HS-27A (cell line): ENCODE measurements around the gene APOD.

Experiments
- DNase-seq: peaks from one replicate; pipeline ENCODE4 v3.0.0-alpha.2; 2012; ENCODE audit warnings: low read depth, missing footprints

The APOD gene

DNA sequence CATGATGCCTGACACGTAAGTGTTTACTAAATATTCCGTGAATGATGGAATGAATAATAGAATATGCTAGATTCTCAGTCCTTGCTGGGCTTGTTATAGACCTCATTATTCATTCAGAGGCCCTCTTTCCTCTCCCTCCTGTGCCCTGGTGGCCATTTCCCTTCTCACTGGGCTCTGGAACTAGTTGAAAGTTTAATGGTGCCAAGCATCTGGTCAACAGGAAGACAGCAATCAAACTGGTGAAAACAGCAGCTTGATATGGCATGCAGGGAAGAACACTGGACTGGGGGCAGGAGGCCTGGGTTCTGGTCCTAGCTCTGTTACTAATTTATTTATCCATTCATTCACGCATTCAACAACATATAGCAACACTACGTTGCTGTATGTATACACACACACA is 3.7 kb upstream of the APOD start:
- DNase-seq, result no peak

DNA sequence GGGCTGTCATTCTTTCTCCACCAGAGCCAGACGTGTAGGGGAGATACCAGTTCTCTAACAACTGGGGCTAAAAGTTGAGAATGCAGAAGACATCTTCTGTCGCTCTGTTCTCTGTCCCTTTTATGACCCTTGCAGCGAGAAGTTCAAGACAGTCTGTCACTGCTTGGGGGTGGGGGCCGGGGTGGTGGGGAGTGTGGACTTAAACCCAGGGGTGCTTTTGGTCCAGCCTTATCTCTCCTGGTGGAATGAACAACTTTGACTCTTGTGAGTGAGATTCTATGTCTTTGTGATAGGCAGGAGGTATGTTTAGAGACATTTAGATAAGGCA is 767 bp upstream of the APOD start:
- no peak for DNase-seq

DNA sequence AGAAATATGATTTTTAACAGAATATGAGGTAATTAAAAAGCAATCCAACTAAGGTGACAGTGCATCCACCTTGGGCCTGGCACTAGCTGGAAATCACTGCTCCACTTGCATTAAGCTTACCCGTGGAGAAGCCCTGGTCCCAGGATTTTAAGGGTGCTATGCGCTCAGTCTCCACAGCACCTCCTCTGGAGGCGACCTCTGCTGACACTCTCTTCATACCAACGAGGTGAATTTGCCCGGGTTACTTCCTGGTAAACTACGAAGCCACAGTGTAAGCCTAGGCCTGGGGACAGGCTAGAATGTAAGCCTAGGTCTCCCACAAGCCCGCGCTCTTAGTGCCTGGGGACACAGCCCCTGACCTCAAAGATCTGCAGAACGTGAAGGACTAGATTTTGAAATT is 793 bp downstream of the APOD start:
- DNase-seq, result no peak

DNA sequence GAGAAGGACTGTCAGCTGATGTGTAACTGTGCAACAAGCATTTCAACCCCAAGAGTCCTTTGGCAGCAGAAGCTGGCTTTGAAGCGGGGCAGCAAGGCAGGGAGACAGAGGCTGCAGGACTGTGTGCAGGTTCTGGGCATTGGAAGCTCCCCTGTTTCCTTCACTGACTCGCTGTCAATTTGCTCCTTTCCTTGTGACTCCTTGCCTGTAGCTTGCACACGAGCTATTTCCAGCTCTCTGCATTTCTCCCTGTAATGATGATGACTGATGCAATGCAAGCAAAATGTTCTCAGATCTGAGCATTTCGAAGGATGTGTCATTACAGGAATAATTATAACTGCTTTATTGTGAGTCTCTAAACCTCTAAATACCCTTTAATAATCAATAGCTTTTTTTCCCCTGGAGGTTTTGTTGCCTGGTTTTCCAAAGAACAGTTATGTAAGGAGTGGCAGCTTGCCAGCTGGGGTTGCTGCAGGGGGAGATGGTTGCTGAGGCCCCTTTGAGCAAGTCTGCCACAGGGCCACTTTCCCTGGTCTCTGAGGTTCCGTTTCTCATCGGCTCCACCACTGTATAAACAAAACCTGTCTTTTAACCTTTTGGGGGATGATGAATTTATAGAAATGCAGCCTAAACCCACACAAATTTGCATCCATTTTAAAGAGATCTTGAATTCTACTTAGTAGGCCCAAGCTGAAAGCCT is 2.8 kb downstream of the APOD start:
- DNase-seq, result no peak

DNA sequence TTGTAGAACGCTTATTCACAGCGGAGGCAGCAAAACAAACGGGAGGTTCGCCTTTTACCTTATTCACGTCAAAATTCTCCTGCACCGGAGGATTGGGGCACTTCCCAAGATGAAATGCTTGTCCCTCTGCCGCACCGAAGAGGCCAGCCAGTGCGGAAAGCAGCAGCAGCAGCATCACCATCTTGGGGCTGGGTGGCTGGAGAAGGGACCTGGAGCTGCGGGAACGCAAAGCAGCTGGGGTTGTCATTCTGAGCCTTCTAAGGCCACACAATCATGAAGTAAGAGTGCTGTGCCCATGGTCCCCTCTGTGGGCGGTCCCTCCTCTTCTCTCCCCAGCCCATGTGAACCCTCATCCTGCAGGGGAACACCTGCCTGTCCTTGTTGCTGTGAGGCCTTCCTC is 4.5 kb downstream of the APOD start:
- no peak for DNase-seq

DNA sequence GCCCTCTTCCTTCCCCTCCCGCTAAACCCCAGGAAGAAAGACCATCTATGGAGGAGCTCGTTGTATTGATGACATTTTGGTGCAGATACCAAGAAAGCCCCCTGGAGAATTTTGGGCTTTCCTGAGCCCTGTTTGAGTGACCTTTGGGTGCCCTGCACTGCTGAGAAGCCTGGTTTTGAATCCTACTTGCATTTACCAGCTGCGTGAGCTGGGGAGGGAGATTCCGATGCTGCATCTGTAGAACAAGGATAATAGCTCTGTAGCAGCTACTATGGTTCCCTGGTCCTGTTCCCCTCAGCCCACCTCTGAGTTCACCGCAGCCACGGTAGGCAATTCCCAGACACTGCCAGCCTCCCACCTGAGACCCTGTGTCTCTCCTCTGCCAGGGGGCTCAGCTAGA is 5.2 kb downstream of the APOD start:
- DNase-seq, result no peak

DNA sequence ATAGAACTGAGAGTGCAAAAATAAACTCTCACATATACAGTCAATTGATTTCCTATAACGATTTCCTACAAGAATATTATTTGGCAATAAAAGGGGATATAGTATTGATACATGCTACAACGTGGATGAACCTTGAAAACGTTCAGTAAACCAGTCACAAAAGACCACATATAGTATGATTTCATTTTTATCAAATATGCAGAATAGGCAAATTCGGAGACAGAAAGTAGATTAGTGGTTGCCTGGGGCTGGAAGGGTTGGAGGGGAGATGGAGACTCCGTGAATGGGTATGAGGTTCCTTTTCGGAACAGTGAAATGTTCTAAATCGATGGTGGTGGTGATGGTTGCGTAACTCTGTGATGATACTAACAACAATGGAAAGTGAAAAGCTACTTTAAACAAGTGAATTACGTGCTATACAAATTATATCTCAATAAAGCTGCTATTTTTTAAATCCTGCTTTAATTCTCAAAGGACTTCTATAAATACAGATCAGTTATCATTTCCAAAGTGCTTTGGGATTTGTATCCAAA is 6.0 kb downstream of the APOD start:
- DNase-seq, result no peak

DNA sequence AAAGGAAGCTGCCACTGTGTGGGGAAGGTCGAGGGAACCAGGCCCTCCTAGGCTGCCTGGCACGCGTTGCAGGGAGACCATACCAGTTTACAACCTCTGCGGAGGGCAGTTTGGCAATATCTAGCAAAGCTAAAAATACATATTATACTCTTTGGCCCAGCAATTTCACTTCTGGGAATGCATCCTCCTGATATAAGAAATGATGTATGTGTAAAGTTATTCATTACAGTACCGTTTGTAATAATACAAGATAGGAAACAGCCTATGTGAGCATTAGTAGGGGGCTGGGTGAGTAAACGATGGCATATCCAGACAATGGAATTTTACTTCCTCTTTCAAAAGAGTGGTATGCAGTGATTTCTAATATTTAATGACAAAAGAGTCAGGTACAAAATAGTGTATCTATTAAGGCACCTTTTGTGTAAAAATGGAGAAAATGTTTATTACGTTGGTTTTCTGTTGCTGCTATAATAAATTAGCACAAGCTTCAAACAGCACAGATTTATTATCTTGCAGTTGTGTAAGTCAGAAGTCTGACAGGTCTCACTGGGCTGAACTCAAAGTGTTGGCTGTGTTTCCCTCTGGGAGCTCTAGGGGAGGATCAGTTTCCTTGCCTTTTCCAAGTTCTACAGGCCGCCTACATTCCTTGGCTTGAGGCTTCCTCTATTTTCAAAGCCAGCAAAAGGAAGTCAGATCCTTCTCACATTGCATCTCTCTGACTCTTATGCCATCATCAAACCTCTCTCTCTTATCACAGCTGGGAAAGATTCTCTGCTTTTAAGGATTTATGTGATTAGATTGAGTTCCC is 9.0 kb downstream of the APOD start:
- no peak for DNase-seq

DNA sequence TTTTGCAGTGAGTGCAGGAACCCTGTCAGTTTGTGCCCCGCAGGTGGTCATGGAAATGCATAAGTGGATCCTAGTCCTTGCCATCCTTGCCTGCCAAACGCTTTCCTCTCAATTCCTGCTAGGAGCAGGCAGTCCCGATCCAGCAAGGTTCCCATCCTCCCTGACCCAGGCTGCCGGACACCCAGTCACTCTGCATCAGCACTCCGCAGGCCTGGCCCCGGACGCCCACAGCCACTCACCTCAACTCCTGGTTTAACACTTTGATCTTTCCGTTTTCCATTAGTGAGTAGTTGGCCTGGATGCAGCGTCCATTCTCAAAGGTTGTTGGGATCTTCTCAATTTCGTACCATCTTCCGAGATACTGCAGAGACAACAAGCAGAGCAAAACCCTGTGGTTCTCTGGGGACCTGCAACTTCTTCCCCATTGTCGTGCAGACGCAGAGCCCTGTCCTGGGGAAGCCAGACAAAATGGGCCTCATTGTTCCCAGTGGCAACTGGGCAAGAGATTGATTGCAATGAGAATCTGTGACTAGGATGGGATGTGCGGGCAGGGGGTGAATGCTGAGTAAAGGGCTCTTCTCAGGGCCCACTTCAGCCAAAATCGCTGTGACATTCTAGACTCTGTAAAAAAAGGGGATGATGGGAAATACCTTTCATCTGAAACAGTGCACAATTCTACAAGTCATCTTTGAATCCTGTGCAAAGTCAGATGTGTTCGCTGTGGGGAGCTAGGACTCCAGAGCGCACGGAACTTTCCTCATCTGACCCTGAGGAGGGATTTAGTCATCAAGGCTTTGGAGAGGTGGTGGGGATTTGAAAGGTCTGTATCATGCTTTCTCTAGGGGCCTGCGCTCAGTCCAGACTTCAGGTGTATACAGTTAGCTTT is 9.9 kb downstream of the APOD start:
- DNase-seq, result no peak

DNA sequence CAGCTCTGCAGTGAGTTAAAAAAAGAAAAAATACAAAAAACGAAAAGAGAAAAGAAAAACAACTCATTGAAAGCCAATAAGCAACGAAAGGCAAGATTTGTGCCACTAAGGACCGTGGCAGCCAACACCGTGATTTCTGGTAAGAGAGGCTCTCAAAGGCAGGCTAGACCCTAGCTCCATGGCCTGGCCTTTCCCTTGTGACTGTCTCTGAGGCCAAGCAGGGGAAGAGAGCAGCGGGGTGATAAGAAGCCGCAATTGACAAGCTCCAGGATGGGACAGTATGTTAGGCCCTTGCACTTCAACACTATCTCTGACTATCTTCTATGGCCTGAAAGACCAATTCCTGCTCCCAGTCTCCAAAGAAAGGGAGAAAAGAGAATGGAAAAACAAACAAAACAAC is 12.4 kb downstream of the APOD start:
- DNase-seq, result no peak

DNA sequence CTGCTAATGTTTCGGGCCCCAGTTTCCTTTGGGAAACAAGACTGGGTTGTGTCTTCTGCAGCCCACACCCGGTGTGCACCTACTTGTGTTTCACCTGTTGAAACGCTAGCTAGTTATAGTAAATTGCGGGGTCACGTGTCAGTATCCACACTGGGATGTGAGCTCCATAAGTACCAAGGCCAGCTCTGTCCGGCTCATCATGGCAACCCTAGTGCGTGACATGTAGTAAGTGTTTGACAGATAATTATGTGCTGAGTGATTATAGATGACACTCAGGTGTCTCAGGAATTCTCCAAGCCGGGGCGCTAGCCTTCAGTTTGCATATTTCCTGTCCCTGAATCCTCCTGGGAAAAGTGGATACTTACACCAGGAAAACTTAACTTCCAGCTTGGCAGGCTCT is 12.8 kb downstream of the APOD start:
- no peak for DNase-seq

DNA sequence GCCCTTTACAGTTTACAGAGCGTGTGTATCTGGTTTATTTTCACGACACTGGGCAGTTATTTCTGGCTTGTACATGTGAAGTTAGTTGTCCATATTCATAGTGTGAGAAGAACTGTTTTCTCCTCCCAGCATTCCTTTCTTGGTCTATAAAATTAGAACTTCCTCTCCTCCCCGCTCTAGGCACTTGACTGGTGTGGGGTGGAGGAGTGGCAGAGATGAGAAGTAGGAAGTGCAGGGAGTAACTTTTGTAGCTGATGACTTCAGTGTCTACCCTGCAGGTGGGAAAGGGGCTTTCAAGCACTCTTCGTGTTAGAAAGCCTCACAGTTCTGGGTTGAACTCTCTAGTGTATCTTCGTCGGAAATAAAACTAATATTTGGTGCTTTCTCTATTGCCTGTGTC is 13.4 kb downstream of the APOD start:
- DNase-seq, result no peak

DNA sequence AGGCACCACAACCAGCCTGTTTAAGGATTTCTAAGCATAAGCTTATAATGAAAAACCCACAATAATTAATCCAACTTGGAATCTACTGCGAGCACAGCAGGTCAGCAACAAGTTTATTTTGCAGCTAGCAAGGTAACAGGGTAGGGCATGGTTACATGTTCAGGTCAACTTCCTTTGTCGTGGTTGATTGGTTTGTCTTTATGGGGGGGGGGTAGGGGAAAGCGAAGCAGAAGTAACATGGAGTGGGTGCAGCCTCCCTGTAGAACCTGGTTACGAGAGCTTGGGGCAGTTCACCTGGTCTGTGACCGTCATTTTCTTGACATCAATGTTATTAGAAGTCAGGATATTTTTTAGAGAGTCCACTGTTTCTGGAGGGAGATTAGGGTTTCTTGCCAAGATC is 15.1 kb downstream of the APOD start:
- DNase-seq, result no peak

DNA sequence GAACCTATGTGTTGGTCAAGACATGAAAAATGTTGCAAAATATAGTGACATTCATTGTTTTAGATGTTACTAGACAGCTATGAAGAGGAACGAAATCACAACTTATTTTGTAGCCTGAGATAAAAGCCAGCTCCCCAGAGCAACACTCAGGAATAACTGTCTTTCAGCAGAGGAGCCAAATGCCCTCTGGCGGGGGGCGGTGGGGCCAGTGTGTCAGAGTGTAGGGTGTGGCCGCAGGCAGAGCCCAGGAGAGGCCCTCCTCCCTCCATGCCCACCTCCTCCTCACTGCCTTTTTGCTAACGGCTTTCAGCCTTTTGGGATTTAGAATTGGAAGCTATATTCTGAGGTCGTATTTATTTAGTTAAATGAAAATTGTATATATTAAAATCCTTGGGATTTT is 16.9 kb downstream of the APOD start:
- DNase-seq, result no peak

DNA sequence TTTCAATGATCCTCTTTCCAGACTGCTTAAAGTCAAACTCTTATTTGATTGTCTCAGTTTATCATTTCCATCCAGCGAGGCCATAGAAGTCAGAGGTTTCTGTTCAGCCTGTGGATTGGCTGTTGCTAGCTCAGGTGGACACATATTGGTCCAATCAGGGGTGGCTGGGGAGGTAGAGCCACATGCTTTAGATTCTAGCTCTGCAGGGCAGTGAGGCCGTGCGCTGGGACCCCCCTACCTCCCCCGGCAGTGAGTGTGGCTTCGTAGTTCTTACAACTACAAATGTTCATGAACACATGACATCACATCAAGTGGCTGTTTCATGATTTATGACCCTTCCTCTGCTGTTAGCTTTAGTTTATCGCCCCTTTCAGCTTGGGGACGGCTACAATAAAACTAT is 18.0 kb downstream of the APOD start:
- no peak for DNase-seq

DNA sequence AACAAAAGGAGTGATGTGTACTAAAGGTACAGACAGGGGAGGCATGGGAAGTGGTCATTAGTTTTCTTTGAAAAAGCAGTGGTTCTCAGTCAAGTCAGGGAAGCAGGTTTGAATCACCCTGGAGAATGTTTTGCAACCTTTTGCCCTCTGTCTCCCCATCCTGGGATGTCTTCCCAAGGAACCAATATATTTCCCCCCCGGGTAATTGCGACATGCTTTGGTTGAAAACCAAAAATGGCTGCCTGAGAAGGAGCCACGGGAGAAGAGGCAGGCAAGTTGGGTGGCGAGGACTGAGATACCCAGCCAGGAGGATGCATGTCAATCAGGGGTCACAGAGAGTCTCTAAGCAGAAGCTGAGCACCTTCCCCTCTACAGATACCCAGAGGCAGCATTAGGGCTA is 20.4 kb downstream of the APOD start:
- DNase-seq, result no peak

DNA sequence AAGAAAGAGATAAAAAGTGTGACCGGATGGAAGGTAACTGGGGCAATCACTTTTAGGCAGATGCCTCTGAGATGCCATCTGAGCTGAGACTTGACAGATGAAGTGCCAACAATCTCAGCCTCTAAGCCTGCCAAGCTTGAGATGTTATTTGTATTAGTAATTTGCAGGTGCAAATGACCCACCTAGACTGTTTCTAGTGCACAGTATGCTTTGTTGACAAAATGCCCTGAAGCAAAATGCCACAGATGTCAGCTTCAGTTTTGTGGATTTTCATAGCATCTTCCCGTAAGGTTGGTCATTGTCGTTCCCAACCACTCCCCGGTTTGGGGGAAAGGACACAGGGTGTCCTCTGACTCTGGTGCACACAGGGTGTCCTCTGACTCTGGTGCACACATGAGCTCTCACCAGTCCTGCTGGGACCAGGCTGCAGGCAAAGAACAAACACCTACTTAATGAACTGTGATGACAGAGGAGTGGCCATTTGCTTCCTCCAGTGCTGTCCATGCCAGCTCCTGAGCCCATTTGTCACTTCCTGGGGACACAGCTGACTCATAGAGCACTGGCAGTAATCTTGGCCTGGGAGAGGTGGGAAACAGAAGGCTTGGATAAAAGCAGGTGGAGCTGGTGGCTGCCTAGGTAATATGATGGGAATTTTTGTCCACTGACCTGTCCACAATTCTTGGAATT is 23.9 kb downstream of the APOD start:
- DNase-seq, result no peak

DNA sequence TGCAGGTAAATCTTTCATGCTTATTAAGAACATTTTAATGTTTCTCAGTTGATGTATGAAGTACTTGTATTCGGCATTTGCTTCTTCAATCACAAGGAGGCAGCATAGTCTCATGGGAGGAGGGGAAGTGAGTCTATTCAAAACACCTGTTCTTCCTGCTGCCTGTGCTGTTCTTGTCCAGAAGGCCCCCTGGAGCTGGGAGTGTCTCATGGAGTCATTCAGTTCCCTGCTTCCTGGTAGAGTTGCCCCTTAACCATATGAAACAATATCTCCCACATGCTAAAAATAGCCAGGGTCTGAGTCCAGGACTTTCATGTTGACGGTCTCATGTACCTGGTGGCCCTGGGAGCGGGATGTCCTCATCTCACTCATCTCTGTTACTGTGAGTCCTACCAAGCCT is 25.1 kb downstream of the APOD start:
- no peak for DNase-seq

DNA sequence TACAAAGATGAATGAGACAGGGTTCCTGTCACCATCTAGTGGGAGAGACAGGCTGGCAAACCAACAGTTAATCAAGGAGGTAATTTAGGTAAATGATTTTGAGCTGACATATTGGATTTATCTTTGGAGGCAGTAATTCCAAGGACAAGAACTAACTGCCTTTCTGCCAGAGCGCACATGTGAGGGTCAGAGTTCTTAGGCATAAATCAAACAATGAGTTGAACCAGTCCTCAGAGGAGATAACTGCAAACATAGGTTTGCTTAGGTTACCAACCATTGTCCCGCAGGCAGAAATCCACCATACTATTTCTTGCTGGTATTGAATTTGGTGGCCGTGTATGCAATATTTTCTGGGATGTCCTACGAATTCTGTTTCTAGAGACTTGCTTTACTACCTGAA is 26.4 kb downstream of the APOD start:
- DNase-seq, result no peak

DNA sequence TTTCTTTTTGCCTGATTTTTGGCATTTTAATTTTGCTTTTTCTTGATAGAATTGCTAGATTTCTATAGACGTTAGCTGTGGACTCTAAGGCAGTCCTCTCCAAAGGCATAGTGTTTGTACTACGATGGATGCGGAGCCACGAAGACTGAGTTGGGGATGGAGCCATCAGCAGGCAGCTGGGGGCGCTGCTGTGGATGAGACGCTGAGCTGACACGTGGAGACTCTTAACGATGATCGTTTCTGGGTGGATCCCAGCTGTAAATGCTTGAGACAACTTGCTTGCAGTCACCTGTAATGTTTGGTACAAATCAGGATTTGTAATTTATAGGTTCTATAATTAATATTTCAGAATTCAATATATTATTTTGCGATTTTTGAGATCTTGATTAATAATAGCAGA is 27.4 kb downstream of the APOD start:
- DNase-seq, result no peak

DNA sequence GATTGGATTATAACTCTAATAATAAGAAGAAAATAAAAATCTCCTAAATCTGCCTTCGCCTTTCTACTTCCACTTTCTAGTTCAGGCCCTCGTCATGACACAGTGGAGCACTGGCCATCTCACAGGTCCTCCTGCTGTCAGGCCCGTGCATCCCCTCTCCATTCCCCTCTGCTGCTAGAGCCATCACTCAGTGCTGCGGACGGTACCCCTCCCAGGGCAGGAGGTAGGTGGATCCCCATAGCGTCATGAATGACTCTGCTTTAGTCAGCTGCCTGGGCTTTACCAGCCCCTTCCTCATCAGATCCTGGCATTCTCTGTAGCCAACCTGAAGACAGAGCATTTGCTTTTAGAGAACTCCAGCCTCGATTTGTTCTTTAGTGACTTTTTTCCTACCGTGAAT is 28.6 kb downstream of the APOD start:
- DNase-seq, result no peak

DNA sequence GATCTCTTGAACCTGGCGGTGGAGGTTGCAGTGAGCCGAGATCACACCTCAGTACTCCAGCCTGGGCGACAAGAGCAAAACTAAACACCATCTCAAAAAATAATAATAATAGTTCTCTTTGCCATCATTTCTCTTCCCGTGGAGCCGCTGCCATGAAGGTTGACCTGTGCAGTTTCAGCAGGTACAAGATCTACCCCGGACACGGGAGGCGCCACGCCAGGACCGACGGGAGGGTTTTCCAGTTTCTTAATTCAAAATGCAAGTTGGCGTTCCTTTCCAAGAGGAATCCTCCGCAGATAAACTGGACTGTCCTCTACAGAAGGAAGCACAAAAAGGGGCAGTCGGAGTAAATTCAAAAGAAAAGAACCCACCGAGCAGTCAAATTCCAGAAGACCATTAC is 29.3 kb downstream of the APOD start:
- no peak for DNase-seq
